Dendritic cell treated with granulocyte-macrophage colony-stimulating factor and Interleukin-4, amounts not matched to agents 40 ng/mL and 50 ng/mL, for 4 days (primary cell): ENCODE measurements around the gene KMT2C.
"Not testable (repeated sequence)": the region's sequence is repeated elsewhere in the genome, so short reads cannot be mapped to it uniquely, and the experiment has no call there.

Experiments used
- H3K27ac Mint-ChIP-seq: one replicate; pipeline ENCODE4 v1.8.0; 2022; ENCODE audit warnings: mild to moderate bottlenecking, mixed read lengths
- H3K27me3 Mint-ChIP-seq: one replicate; pipeline ENCODE4 v1.8.0; 2022; ENCODE audit warnings: mild to moderate bottlenecking, mixed read lengths
- H3K36me3 Mint-ChIP-seq: one replicate; pipeline ENCODE4 v1.8.0; 2022; ENCODE audit warnings: low read depth, mixed read lengths
- H3K4me1 Mint-ChIP-seq: one replicate; pipeline ENCODE4 v1.8.0; 2022; ENCODE audit warnings: low read depth, mixed read lengths
- H3K4me3 Mint-ChIP-seq: one replicate; pipeline ENCODE4 v1.8.0; 2022; ENCODE audit warnings: mild to moderate bottlenecking, moderate library complexity, mixed read lengths
- H3K9me3 Mint-ChIP-seq: one replicate; pipeline ENCODE4 v1.8.0; 2022; ENCODE audit warnings: mixed read lengths
- intact Hi-C: fragments of 100-400 bp; cut with micrococcal nuclease; formaldehyde crosslinking; loops from one replicate; pipeline ENCODE4 v1.15.0; 2022

KMT2C gene

DNA sequence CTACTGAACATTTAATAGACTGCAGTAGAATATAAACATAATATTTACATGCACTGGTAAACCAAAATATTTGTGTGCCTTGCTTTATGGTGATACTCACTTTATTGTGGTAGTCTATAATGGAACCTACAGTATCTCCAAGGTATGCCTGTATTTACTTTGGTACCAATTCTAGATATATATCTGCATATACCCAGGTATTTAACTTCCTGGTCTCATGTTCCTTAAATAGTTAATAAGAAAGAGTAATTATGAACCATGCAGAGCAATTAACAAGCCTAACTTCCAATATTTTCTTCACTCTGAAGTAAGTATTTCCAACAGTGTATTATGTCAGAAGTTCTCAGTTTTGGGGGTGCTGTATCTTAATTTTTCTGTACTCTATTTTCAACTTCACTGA lies 57.3 kb downstream of the KMT2C start:
- peaks cover 24% of the 10 kb centered on the region for H3K4me1 Mint-ChIP-seq
- not testable (repeated sequence) for H3K4me3 Mint-ChIP-seq, H3K9me3 Mint-ChIP-seq, H3K27me3 Mint-ChIP-seq, H3K36me3 Mint-ChIP-seq, H3K27ac Mint-ChIP-seq
- intact Hi-C loops: loop anchor here (5.0 kb wide), 1 partner anchor 49 kb away; no protein-coding TSS in a partner anchor

DNA sequence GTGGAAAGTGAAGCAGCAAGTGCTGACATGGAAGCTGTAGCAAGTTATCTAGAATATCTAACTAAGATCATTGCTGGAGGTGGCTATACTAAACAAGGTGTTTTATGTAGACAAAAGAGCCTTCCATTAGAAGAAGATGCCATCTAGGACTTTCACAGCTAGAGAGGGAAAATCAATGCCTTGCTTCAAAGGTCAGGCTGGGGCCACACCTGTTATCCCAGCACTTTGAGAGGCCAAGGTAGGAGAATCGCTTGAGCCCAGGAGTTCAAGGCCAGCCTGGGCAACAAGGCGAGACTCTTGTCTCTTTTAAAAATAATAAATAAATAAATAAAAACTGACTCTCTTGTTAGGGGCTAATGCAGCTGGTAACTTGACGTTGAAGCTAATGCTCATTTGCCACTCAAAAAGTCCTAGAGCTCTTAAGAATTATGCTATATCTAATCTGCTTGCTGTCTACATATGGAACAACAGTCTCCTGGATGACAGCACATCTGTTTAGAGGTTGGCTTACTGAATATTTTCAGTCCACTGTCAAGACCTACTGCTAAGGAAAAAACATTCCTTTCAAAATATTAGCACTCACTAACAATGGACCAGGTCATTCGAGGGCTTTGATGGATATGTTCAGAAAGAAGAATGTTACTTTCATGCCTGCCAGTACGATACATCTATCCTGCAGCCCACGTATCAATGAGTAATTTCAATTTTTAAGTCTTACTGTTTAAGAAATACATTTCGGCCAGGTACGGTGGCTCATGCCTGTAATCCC lies 58.9 kb downstream of the KMT2C start:
- not testable (repeated sequence) for H3K27ac Mint-ChIP-seq, H3K27me3 Mint-ChIP-seq, H3K4me3 Mint-ChIP-seq, H3K9me3 Mint-ChIP-seq, H3K36me3 Mint-ChIP-seq
- peaks cover 33% of the 10 kb centered on the region for H3K4me1 Mint-ChIP-seq
- intact Hi-C loops: loop anchor here (5.0 kb wide), 1 partner anchor 50 kb away; no protein-coding TSS in a partner anchor

DNA sequence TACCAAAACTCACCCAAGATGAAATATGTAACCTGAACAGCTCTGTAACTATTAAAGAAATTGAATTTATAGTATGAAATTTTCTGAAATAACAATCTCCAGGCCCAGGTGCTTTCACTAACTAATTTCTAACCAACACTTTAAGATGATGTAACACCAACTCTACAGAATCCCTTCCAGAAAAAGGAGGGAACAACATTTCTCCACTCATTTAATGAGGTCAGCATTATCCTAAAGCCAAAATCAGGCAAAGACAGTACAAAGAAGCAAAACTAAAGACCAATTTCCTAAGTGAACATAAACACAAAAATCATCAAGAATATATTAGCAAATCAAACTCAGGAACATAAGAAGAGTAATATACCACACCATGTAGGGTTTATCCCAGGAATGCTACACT lies 65.5 kb downstream of the KMT2C start:
- Mint-ChIP-seq H3K27ac (peak overlapping the region; percentile 25), H3K4me3 (no peak overlapping the region), H3K9me3 (peaks cover 6% of the 10 kb centered on the region), H3K27me3 (no peaks in the 10 kb centered on the region), H3K36me3 (peaks cover 13% of the 10 kb centered on the region), H3K4me1 (peaks cover 59% of the 10 kb centered on the region)
- intact Hi-C loops: no loop called here

DNA sequence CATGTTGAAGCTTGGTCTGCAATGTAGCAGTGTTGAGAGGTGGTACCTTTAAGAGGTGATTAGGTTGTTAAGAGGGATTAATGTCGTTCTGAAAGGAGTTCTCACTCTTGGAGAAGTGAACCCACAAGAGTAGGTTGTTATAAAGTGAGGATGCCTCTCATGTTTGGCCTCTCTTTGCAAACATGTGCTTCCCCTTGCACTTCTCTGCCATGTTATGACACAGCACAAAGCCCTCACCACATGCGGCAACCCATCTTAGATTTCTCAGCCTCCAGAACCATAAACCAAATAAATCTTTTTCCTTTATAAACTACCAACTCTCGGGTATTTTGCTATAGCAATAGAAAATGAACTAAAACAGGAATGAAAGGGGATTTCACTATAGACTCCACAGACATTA lies 66.3 kb downstream of the KMT2C start:
- Mint-ChIP-seq H3K4me3 (no peak overlapping the region), H3K27ac (no peak overlapping the region)
- intact Hi-C loops: no loop called here

DNA sequence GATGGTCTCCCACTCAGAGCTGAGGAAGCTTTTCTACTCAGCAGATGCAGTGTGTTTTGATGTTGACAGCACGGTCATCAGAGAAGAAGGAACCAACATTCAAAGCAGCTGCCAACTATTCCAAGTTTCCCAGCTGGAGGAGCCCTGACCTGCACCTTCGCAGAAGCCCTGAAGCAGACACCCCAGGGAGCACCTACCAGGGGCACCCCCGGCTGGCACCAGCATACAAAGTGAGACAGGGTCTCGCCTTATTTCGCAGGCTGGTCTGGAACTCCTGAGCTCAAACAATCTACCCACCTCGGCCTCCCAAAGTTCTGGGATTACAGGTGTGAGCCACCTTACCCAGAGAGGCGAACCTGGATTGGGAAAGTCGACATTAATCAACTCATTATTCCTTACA lies 68.6 kb downstream of the KMT2C start:
- intact Hi-C loops: no loop called here
- peaks cover 13% of the 10 kb centered on the region for H3K36me3 Mint-ChIP-seq
- peaks cover 75% of the 10 kb centered on the region for H3K4me1 Mint-ChIP-seq
- no peak overlapping the region for H3K4me3 Mint-ChIP-seq
- H3K27ac Mint-ChIP-seq: no peak overlapping the region
- peaks cover under 1% of the 10 kb centered on the region for H3K9me3 Mint-ChIP-seq
- H3K27me3 Mint-ChIP-seq: no peaks in the 10 kb centered on the region

More for the DNA sequence above, 66.3 kb downstream of the KMT2C start:
- Mint-ChIP-seq H3K36me3 (peaks cover 13% of the 10 kb centered on the region), H3K27me3 (no peaks in the 10 kb centered on the region), H3K9me3 (peaks cover 6% of the 10 kb centered on the region), H3K4me1 (peaks cover 60% of the 10 kb centered on the region)

DNA sequence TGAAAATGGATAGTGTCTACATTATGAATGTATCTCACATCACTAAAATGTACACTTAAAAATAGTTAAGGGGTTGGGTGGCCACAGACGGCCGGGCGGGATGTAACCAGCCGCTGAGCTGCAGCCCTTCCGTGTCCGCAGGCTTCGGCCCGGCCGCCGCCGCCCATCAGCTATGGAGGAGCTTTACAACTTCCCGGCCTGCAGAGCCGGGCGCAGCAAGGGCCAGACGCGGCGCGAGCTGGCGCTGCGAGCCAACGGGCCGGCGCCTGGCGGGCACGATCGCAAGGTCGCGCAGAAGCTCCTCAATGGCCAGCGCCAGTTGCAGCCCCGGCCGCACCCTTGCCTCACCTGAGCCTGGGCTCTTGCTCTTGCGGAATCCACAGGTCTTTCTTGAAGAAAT lies 69.1 kb downstream of the KMT2C start:
- Mint-ChIP-seq H3K4me3 (no peak overlapping the region), H3K4me1 (peaks cover 75% of the 10 kb centered on the region), H3K27me3 (no peaks in the 10 kb centered on the region), H3K27ac (no peak overlapping the region), H3K36me3 (peaks cover 13% of the 10 kb centered on the region), H3K9me3 (no peaks in the 10 kb centered on the region)
- intact Hi-C loops: no loop called here

DNA sequence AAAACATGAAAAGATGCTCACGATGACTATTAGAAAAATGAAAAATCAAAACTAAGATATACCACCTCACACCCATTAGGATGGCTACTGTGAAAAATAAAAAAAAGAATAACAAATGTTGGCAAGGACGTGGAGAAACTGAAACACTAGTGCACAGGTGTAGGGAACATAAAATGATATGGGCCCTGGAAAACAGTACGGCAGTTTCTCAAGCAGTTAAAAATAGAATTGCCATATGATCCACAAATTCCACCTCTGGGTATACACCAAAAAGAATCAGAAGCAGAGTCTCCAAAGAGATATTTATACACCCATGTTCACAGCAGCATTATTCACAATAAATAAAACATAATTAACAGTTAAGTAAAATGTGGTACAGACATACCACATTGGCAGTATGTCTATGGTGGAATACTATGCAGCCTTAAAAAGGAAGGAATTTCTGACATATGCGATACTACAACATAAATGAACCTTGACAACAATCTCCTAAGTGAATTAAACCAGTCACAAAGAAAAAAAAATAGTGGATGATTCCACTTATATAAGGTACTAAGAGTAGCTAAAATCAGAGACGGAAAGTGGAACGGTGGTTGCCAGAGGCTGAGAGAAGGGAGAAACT lies 69.7 kb downstream of the KMT2C start:
- peaks cover 13% of the 10 kb centered on the region for H3K36me3 Mint-ChIP-seq
- no peaks in the 10 kb centered on the region for H3K27me3 Mint-ChIP-seq
- H3K9me3 Mint-ChIP-seq: no peaks in the 10 kb centered on the region
- no peak overlapping the region for H3K27ac Mint-ChIP-seq
- intact Hi-C loops: no loop called here
- H3K4me3 Mint-ChIP-seq: no peak overlapping the region
- peaks cover 71% of the 10 kb centered on the region for H3K4me1 Mint-ChIP-seq

DNA sequence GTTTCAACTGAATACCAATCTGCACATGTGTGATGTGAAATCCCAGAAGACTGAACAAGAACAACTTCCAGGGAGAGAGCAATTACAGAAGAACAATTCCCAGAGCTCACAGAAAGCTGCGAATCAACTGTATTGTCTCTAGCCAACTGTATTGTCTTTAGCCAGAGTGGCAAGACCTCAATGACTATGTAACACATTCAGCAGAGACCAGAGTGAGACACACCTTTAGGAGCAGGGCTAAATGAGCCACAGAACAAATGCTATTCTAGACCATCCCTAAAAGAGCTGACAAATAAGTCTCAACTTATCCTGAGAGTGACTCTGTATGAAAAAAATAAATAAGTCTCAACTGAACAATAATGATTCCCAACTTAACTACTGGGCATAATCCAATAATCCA lies 72.0 kb downstream of the KMT2C start:
- H3K36me3 Mint-ChIP-seq: peaks cover 13% of the 10 kb centered on the region
- intact Hi-C loops: no loop called here
- H3K27me3 Mint-ChIP-seq: no peaks in the 10 kb centered on the region
- no peak overlapping the region for H3K27ac Mint-ChIP-seq
- peaks cover 56% of the 10 kb centered on the region for H3K4me1 Mint-ChIP-seq
- no peak overlapping the region for H3K4me3 Mint-ChIP-seq
- no peaks in the 10 kb centered on the region for H3K9me3 Mint-ChIP-seq

DNA sequence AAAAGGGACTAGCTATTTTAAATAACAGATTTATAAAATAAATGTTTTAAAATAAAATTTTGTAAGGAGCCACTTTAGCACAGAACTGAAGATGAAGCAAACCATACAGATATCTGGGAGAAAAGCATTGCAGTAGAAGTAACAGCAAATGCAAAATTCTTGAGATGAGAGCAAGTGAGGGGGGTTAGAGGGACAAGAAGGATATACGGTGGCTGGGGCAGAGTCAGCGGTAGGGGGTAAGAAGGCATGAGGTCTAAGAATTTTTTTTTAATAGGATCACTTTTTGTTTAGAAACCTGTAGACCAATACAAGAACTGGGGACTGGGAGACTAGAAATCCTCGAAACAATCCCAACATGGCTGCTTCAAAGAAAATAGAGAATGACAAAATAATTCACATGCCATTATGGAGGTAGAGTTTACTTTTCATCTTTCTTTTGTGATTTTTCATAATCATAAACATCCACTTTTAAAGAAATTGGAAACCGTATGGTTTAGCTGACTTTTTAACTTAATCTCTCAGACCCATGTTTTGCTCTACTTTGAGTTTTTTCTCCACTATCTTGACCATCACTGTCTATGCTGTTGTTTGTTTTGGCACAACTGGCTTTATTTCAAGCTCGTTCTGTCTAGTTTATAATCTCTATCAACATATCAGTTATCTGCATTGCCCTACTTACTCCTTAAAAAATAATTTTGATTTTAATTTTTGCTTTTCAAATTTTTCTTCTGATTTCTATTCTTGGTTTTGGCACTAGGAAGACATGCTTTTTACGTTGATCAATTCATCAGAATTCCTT lies 73.5 kb downstream of the KMT2C start:
- Mint-ChIP-seq H3K9me3 (no peaks in the 10 kb centered on the region), H3K4me3 (no peak overlapping the region), H3K27me3 (no peaks in the 10 kb centered on the region), H3K4me1 (peaks cover 49% of the 10 kb centered on the region), H3K27ac (no peak overlapping the region), H3K36me3 (peaks cover 14% of the 10 kb centered on the region)
- intact Hi-C loops: no loop called here

DNA sequence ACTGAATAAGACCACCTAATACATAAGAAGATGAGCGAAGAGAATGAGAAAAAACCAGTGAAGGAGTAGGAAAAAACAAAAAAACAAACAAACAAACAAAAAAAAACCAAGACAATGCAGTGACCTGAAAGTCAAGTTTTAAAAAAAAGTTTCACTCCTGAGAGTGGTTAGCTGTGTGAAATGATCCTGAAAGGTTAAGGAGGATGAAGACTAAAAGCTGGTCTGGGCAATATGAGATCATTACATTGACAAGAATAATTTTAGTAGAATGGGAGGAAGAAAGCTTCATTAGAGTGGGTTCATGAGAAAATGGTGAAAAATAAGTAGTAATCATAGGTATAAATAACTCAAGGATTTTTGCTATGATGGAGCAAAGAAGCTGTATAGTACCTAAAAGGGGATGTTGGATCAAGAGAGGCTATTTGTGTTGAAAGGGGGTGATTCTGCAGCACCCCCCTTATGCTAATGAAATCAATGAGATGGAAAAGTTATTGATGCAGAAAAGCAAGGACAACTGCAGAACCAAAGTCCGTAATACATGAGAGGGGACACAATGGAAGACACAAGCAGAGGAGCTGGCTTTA lies 80.2 kb downstream of the KMT2C start:
- no peak overlapping the region for H3K27ac Mint-ChIP-seq
- intact Hi-C loops: no loop called here
- H3K4me1 Mint-ChIP-seq: peaks cover 6% of the 10 kb centered on the region
- H3K36me3 Mint-ChIP-seq: peaks cover 53% of the 10 kb centered on the region
- H3K4me3 Mint-ChIP-seq: no peak overlapping the region
- H3K27me3 Mint-ChIP-seq: no peaks in the 10 kb centered on the region
- no peaks in the 10 kb centered on the region for H3K9me3 Mint-ChIP-seq

DNA sequence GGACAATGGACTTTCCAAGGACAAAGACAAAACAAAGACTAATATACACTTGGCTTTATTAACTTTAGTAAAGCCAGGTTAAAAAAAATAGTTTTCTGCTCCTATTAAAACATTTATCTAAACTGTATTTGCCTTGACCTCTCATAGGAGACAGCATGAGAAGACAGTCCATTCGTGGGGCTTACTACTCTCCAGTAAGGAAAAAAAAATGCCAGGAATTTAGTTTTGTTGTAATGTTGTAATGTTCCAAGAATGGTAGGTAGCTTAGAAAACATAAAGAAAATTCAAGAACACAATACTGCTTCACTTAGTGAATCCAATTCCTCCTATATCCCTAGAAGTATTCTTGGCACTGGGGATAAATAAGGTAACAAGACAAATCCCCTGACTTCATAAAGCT lies 81.7 kb downstream of the KMT2C start:
- peaks cover 63% of the 10 kb centered on the region for H3K36me3 Mint-ChIP-seq

DNA sequence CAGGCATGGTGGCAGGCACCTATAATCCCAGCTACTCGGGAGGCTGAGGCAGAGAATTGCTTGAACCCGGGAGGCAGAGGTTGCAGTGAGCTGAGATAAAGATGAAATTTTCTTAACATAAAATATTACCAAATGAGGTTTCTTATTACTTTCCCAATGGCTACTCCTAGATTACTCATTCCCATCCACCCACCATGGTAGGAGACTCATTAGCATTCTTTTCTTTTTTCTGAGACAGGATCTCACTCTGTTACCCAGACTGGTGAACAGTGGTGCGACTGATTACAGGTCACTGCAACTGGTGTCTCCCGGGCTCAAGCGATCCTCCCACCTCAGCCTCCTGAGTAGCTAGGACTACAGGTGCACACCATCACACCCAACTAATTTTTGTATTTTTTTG lies 82.5 kb downstream of the KMT2C start:
- H3K36me3 Mint-ChIP-seq: peaks cover 70% of the 10 kb centered on the region
- H3K27ac Mint-ChIP-seq, H3K4me1 Mint-ChIP-seq, H3K9me3 Mint-ChIP-seq, intact Hi-C loops, H3K4me3 Mint-ChIP-seq, H3K27me3 Mint-ChIP-seq: not testable (repeated sequence)

More for the DNA sequence above, 81.7 kb downstream of the KMT2C start:
- Mint-ChIP-seq H3K9me3 (no peaks in the 10 kb centered on the region), H3K4me1 (peaks cover 6% of the 10 kb centered on the region), H3K27ac (no peak overlapping the region), H3K27me3 (no peaks in the 10 kb centered on the region), H3K4me3 (no peak overlapping the region)
- intact Hi-C loops: no loop called here

DNA sequence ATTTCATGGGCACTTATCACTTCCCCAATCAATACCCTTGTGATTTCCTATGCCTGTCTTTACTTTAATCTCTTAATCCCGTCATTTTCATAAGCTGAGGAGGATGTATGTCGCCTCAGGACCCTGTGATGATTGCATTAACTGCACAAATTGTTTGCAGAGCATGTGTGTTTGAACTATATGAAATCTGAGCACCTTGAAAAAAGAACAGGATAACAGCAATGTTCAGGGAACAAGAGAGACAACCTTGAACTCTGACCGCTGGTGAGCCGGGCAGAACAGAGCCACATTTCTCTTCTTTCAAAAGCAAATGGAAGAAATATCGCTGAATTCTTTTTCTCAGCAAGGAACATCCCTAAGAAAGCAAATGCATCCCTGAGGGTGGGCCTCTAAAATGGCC lies 84.1 kb downstream of the KMT2C start:
- peaks cover 78% of the 10 kb centered on the region for H3K36me3 Mint-ChIP-seq
- H3K4me3 Mint-ChIP-seq, H3K27me3 Mint-ChIP-seq, H3K27ac Mint-ChIP-seq, H3K4me1 Mint-ChIP-seq, H3K9me3 Mint-ChIP-seq, intact Hi-C loops: not testable (repeated sequence)

DNA sequence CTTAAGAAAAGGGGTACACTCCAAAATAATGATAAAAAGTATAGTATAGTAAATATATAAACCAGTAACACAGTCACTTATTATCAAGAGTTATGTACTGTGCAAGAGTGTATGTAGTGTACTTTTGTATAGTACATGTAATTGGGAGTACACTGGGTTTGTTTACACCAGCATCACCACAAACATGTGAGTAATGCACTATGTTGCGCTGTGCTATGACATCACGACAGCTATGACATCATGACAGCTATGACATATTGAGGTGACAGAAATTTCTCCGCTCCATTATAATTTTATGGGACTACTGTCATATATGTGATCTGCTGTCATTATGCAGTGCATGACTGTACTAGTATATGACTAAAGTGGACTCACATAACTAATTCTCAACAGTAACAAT lies 84.6 kb downstream of the KMT2C start:
- Mint-ChIP-seq H3K4me3 (no peak overlapping the region), H3K9me3 (no peaks in the 10 kb centered on the region), H3K4me1 (peaks cover 6% of the 10 kb centered on the region), H3K36me3 (peaks cover 74% of the 10 kb centered on the region), H3K27ac (no peak overlapping the region), H3K27me3 (no peaks in the 10 kb centered on the region)
- intact Hi-C loops: no loop called here
